GM10266 (cell line): ENCODE measurements around the gene UPF3B.

Experiments
- DNase-seq: peaks from one replicate; pipeline ENCODE4 v3.0.0; 2012; ENCODE audit errors: extremely low spot score
- CTCF ChIP-seq: IDR thresholded peaks from 2 replicates; pipeline ENCODE4 v1.5.1; 2012; ENCODE audit warnings: mild to moderate bottlenecking, low read depth; ENCODE audit not compliant: control insufficient read depth, insufficient read depth; ENCODE audit errors: missing control alignments

Gene UPF3B

GRCh38 chrX:119885554-119886428, 33.0 kb upstream of the UPF3B start:
- DNase-seq = no peak
- no peak for TF ChIP-seq CTCF

- peak; percentile 53 for DNase-seq
- peak; percentile 52 for TF ChIP-seq CTCF
These were observed 28.0 kb upstream of the UPF3B start for GRCh38 chrX:119880552-119881437.

- no peak for DNase-seq
- no peak for TF ChIP-seq CTCF
These were observed 27.3 kb upstream of the UPF3B start for GRCh38 chrX:119880076-119880475.

- DNase-seq = no peak
- TF ChIP-seq CTCF = no peak
These were observed 26.0 kb upstream of the UPF3B start for GRCh38 chrX:119878740-119879139.

- DNase-seq = peak; percentile 69
- no peak for TF ChIP-seq CTCF
These were observed 19.0 kb upstream of the UPF3B start, which contains the start of the genes NDUFA1 and RNF113A for GRCh38 chrX:119871599-119872395. NDUFA1 (plus strand) TSS chrX:119871832; CDS start chrX:119871912, 80 bp downstream. RNF113A (minus strand) TSS chrX:119871733; CDS start chrX:119871613, 120 bp downstream.

GRCh38 chrX:119871245-119871598, 18.5 kb upstream of the UPF3B start:
- DNase-seq = no peak
- no peak for TF ChIP-seq CTCF
